Stimulated activated CD8-positive, alpha-beta memory T cell treated with anti-CD3 and anti-CD28 coated beads, Interleukin-7, amount 100 ng/mL, for 24 hours (primary cell): Measurements from ENCODE around the gene LYRM4.

Experiments
- DNase-seq: peaks from one replicate; pipeline ENCODE4 v3.0.0-alpha.2; 2020; ENCODE audit warnings: low read depth

LYRM4 gene

GRCh38 chr6:5120011-5120410, 140.7 kb downstream of the LYRM4 start:
- DNase-seq, result no peak

- no peak for DNase-seq
Measured at GRCh38 chr6:5119090-5119951, 141.4 kb downstream of the LYRM4 start.

- no peak for DNase-seq
Measured at GRCh38 chr6:5116243-5116991, 144.3 kb downstream of the LYRM4 start.

- no peak for DNase-seq
Measured at GRCh38 chr6:5115168-5115567, 145.6 kb downstream of the LYRM4 start.

GRCh38 chr6:5113096-5113495, 147.7 kb downstream of the LYRM4 start:
- no peak for DNase-seq

- no peak for DNase-seq
Measured at GRCh38 chr6:5112066-5112799, 148.5 kb downstream of the LYRM4 start.

GRCh38 chr6:5111626-5112025, 149.1 kb downstream of the LYRM4 start:
- DNase-seq, result no peak

- DNase-seq, result no peak
Measured at GRCh38 chr6:5110246-5110645, 150.5 kb downstream of the LYRM4 start.

- no peak for DNase-seq
Measured at GRCh38 chr6:5109436-5109835, 151.3 kb downstream of the LYRM4 start.

- no peak for DNase-seq
Measured at GRCh38 chr6:5108536-5109150, 152.1 kb downstream of the LYRM4 start.

- no peak for DNase-seq
Measured at GRCh38 chr6:5108068-5108467, 152.7 kb downstream of the LYRM4 start.

GRCh38 chr6:5107341-5107740, 153.4 kb downstream of the LYRM4 start:
- no peak for DNase-seq

GRCh38 chr6:5105146-5105545, 155.6 kb downstream of the LYRM4 start:
- no peak for DNase-seq

- no peak for DNase-seq
Measured at GRCh38 chr6:5104667-5105066, 156.1 kb downstream of the LYRM4 start.

- DNase-seq, result no peak
Measured at GRCh38 chr6:5103250-5103649, 157.5 kb downstream of the LYRM4 start.

GRCh38 chr6:5102267-5102970, 158.3 kb downstream of the LYRM4 start:
- DNase-seq, result no peak

- no peak for DNase-seq
Measured at GRCh38 chr6:5100806-5101205, 159.9 kb downstream of the LYRM4 start.

GRCh38 chr6:5099537-5099936, 161.2 kb downstream of the LYRM4 start:
- DNase-seq, result no peak

GRCh38 chr6:5098501-5099270, 162.1 kb downstream of the LYRM4 start:
- no peak for DNase-seq

- no peak for DNase-seq
Measured at GRCh38 chr6:5096482-5096881, 164.3 kb downstream of the LYRM4 start.

GRCh38 chr6:5095236-5095635, 165.5 kb downstream of the LYRM4 start:
- DNase-seq, result no peak
